Caco-2 (cell line): ENCODE results near the gene ZC3H4. TPM values are rescaled to one million over a fixed set of nuclear protein-coding genes. Genes with fewer than 3 reads are reported as not detected.

Experiments
- BruUV-seq: library from RNA; stranded (reverse); fragments of 400-500 nt; replicated peaks from 2 replicates; lab custom pipeline; 2021; lab: Mats Ljungman, UMichigan
- CTCF ChIA-PET: fragments of 300-600 bp; sonication (Branson Sonifier 250); formaldehyde crosslinking; loops from one replicate; lab custom pipeline; 2022; ENCODE audit warnings: antibody characterized with exemption; lab: Charles Lee
- POLR2A ChIA-PET: fragments of 300-600 bp; sonication (Branson Sonifier 250); formaldehyde crosslinking; loops from one replicate; lab custom pipeline; 2022; ENCODE audit warnings: antibody characterized with exemption; lab: Charles Lee
- DNase-seq, 2 experiments: peaks; one replicate each; pipeline versions ENCODE4 v3.0.0 to v3.0.0-alpha.2; 2020 to 2022
- H3K27me3 ChIP-seq: replicated peaks from 2 replicates; pipeline ENCODE4 v1.6.0; 2011; ENCODE audit warnings: low read length; ENCODE audit not compliant: control insufficient read depth, insufficient read depth
- H3K36me3 ChIP-seq: 2 replicates; pipeline ENCODE4 v1.5.1; 2011; ENCODE audit warnings: low read length; ENCODE audit not compliant: control insufficient read depth, insufficient read depth
- H3K4me1 ChIP-seq: fragments of 250-450 bp; sonication (Bioruptor Pico); 2 replicates; pipeline ENCODE4 v1.5.1; 2020; ENCODE audit warnings: mild to moderate bottlenecking
- H3K4me3 ChIP-seq: 2 replicates; pipeline ENCODE4 v1.5.1; 2011; ENCODE audit warnings: low read depth, mild to moderate bottlenecking, control low read depth, low read length
- H3K9me3 ChIP-seq: fragments of 250-450 bp; sonication (Bioruptor Pico); 2 replicates; pipeline ENCODE4 v1.5.1; 2020; ENCODE audit warnings: mild to moderate bottlenecking, moderate library complexity
- H3K27ac Mint-ChIP-seq: one replicate; pipeline ENCODE4 v1.8.0; 2022; ENCODE audit warnings: mixed read lengths; ENCODE audit not compliant: unreplicated experiment
- H3K27me3 Mint-ChIP-seq: one replicate; pipeline ENCODE4 v1.8.0; 2022; ENCODE audit warnings: mixed read lengths; ENCODE audit not compliant: insufficient read depth, unreplicated experiment
- H3K36me3 Mint-ChIP-seq: one replicate; pipeline ENCODE4 v1.8.0; 2022; ENCODE audit warnings: mild to moderate bottlenecking, mixed read lengths; ENCODE audit not compliant: insufficient read depth, unreplicated experiment
- H3K4me1 Mint-ChIP-seq: one replicate; pipeline ENCODE4 v1.8.0; 2022; ENCODE audit warnings: low read depth, mixed read lengths; ENCODE audit not compliant: unreplicated experiment
- H3K4me3 Mint-ChIP-seq: one replicate; pipeline ENCODE4 v1.8.0; 2022; ENCODE audit warnings: mild to moderate bottlenecking, moderate library complexity, mixed read lengths; ENCODE audit not compliant: unreplicated experiment
- H3K9me3 Mint-ChIP-seq: one replicate; pipeline ENCODE4 v1.8.0; 2022; ENCODE audit warnings: mixed read lengths; ENCODE audit not compliant: unreplicated experiment
- CTCF ChIP-seq, 2 experiments: fragments of 200-600 bp in 1 of 2; IDR thresholded peaks; 1 replicate in 1 of 2; 2 replicates in 1 of 2; pipeline versions ENCODE4 v1.5.1 to v1.8.0; 2011 to 2022; ENCODE audit warnings: antibody characterized with exemption in 1 of 2, control low read depth in 1 of 2, inconsistent platforms in 1 of 2, low read depth in 1 of 2, low read length in 1 of 2, mild to moderate bottlenecking in 1 of 2, moderate library complexity in 1 of 2; ENCODE audit not compliant: insufficient read depth in 1 of 2, severe bottlenecking in 1 of 2, unreplicated experiment in 1 of 2
- intact Hi-C: fragments of 100-400 bp; cut with micrococcal nuclease; formaldehyde crosslinking; loops from one replicate; pipeline ENCODE4 v1.10.0; 2022; ENCODE audit not compliant: unreplicated experiment
- total RNA-seq: library from RNA; stranded (reverse); gene quantifications from 2 replicates; pipeline ENCODE4 v1.2.3, GENCODE V29; 2022

Gene ZC3H4
- total RNA-seq, 1 experiment from 2014 or later, result 70.3 TPM

DNA sequence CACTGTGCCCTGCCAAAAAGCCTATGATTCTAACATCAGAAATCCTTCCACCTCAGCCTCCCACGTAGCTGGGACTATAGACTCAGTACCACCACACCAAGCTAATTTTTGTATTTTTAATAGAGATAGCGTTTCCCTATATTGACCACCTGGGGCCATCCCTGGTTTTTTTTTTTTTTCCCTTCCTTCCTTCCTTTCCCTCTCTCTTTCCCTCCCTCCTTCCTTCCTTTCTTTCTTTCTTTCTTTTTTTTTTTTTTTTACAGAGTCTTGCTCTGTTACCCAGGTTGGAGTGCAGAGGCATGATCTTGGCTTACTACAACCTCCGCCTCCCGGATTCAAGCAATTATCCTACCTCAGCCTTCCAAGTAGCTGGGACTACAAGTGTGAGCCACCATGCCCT is 16.0 kb upstream of the ZC3H4 start:
- intact Hi-C loops, result loop anchor here (10.0 kb wide), 1 partner anchor 275 kb away; the partner anchor contains the start of gene AP2S1
- CTCF ChIA-PET, result no interaction called here
- no peak for DNase-seq
- Mint-ChIP-seq H3K27me3 (no peaks in the 10 kb centered on the region), H3K4me3 (no peak overlapping the region), H3K27ac (no peak overlapping the region), H3K4me1 (peaks cover 30% of the 10 kb centered on the region), H3K36me3 (peaks cover 53% of the 10 kb centered on the region), H3K9me3 (peaks cover 10% of the 10 kb centered on the region)
- no peaks in the 10 kb centered on the region for H3K27me3 ChIP-seq
- H3K36me3 ChIP-seq, result peaks cover 3% of the 10 kb centered on the region; the same call in 1 of the 2 replicates
- no peak for TF ChIP-seq CTCF (IDR thresholded peaks at IDR 0.05; ENCODE audit: insufficient read depth in 1 of 2, low read depth in 1 of 2, low read length in 1 of 2, severe bottlenecking in 1 of 2, unreplicated experiment in 1 of 2)
- peaks cover 32% of the 10 kb centered on the region for H3K4me1 ChIP-seq
- H3K9me3 ChIP-seq, result peaks cover 6% of the 10 kb centered on the region
- H3K4me3 ChIP-seq, result no peak overlapping the region
- BruUV-seq, result no TSS peak
- POLR2A ChIA-PET, result no interaction called here

DNA sequence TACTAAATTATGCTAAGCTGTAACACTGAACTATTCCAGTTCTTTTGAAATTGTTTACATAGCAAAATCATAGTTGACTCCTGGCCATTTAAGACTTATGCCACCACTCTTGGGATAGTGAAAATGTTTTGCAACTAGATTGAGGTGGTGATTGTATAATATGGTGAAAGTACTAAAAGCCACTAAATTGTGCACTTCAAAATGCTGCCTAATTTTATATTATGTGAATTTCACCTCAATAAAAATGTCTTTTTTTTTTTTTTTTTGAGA is 12.0 kb upstream of the ZC3H4 start:
- H3K36me3 ChIP-seq, result no peaks in the 10 kb centered on the region
- BruUV-seq, result no TSS peak
- H3K4me3 ChIP-seq, result no peak overlapping the region
- peaks cover 19% of the 10 kb centered on the region for H3K4me1 Mint-ChIP-seq
- peaks cover 10% of the 10 kb centered on the region for H3K9me3 Mint-ChIP-seq
- H3K27ac Mint-ChIP-seq, result no peak overlapping the region
- H3K27me3 ChIP-seq, result no peaks in the 10 kb centered on the region
- H3K4me1 ChIP-seq, result peaks cover 27% of the 10 kb centered on the region
- CTCF ChIA-PET, result interaction anchor here (0.6 to 1.7 kb wide), 11 partner anchors 12 to 1074 kb away, joined by 3 to 16 read pairs (median 4); partner anchors contain the start of gene ZC3H4
- no peak overlapping the region for H3K4me3 Mint-ChIP-seq
- intact Hi-C loops, result loop anchor here (1.0 to 10.0 kb wide), 6 partner anchors 12 to 271 kb away; partner anchors contain the start of genes AP2S1 and ZC3H4
- DNase-seq, result no peak
- POLR2A ChIA-PET, result interaction anchor here (1.3 kb wide), 1 partner anchor 12 kb away, joined by 11 read pairs; the partner anchor contains the start of gene ZC3H4
- peaks cover 6% of the 10 kb centered on the region for H3K9me3 ChIP-seq
- no peak for TF ChIP-seq CTCF (IDR thresholded peaks at IDR 0.05; ENCODE audit: insufficient read depth in 1 of 2, low read depth in 1 of 2, low read length in 1 of 2, severe bottlenecking in 1 of 2, unreplicated experiment in 1 of 2)
- peaks cover 21% of the 10 kb centered on the region for H3K36me3 Mint-ChIP-seq
- H3K27me3 Mint-ChIP-seq, result no peaks in the 10 kb centered on the region

DNA sequence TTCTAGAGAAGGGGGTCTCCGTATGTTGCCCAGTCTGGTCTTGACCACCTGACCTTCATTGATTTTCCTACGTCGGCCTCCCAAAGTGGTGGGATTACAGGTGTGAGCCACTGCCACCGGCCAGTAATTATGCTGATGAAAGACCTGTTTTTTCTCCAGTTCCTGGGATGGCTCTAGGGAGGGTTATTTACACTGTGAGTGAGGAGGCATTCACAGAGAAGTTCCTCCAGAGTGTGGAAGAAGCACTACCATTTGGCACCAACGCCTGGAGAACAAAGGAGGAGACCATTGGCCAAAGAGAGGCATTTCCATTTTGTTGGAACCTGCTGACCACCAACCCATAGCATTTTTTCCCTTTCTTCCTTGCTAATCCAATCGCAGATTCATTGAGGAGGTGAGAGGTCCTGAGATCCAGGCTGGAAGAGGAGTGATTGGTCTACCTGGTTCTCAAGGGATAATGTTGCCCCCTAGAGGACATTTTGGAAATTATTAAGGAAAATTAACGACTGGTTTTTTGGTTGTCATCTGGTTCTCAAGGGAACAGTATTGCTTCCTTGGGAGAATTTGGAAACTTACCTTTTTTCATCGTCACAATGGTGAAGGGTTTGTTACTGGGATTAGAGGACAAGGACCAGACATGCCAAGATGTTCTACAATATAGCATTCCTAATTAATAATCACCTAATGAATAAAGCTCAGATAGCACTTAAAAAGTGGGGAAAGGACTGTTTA is 11.5 kb upstream of the ZC3H4 start:
- peaks cover 19% of the 10 kb centered on the region for H3K4me1 Mint-ChIP-seq
- no peaks in the 10 kb centered on the region for H3K27me3 Mint-ChIP-seq
- H3K36me3 ChIP-seq, result no peaks in the 10 kb centered on the region
- H3K36me3 Mint-ChIP-seq, result peaks cover 16% of the 10 kb centered on the region
- intact Hi-C loops, result loop anchor here (1.0 to 10.0 kb wide), 6 partner anchors 12 to 270 kb away; partner anchors contain the start of genes AP2S1 and ZC3H4
- peaks cover 27% of the 10 kb centered on the region for H3K4me1 ChIP-seq
- H3K4me3 Mint-ChIP-seq, result peak overlapping the region; percentile 59
- H3K27ac Mint-ChIP-seq, result peak overlapping the region; percentile 88
- peak; percentile 53 to 80 for TF ChIP-seq CTCF (IDR thresholded peaks at IDR 0.05; ENCODE audit: insufficient read depth in 1 of 2, low read depth in 1 of 2, low read length in 1 of 2, severe bottlenecking in 1 of 2, unreplicated experiment in 1 of 2)
- DNase-seq, result peak; percentile 66 to 74
- H3K4me3 ChIP-seq, result no peak overlapping the region
- TSS peak; percentile 49 for BruUV-seq
- CTCF ChIA-PET, result interaction anchor here (0.6 to 1.8 kb wide), 10 partner anchors 12 to 119 kb away, joined by 3 to 16 read pairs (median 4); partner anchors contain the start of gene ZC3H4
- no peaks in the 10 kb centered on the region for H3K27me3 ChIP-seq
- POLR2A ChIA-PET, result interaction anchor here (1.3 kb wide), 1 partner anchor 12 kb away, joined by 11 read pairs; the partner anchor contains the start of gene ZC3H4
- peaks cover 4% of the 10 kb centered on the region for H3K9me3 ChIP-seq
- H3K9me3 Mint-ChIP-seq, result peaks cover 5% of the 10 kb centered on the region
